DND-41 (cell line): ENCODE measurements around the gene ERCC2.

Experiments
- EZH2 ChIP-seq: IDR thresholded peaks from 3 replicates; pipeline ENCODE4 v1.6.1; 2012; ENCODE audit warnings: borderline replicate concordance, low read depth, mild to moderate bottlenecking, moderate library complexity, low read length, inconsistent platforms; ENCODE audit not compliant: severe bottlenecking
- TF ChIP-seq, protein P1 (sequence below): IDR thresholded peaks from 2 replicates; pipeline ENCODE4 v1.5.1; 2012; ENCODE audit warnings: borderline replicate concordance, low read length, moderate library complexity, mild to moderate bottlenecking; ENCODE audit not compliant: poor library complexity, severe bottlenecking; ENCODE audit errors: extremely low read depth

GRCh38 chr19:45409557-45409920 is 39.2 kb upstream of the ERCC2 start:
- no peak for TF ChIP-seq EZH2
- TF ChIP-seq, protein P1, sequence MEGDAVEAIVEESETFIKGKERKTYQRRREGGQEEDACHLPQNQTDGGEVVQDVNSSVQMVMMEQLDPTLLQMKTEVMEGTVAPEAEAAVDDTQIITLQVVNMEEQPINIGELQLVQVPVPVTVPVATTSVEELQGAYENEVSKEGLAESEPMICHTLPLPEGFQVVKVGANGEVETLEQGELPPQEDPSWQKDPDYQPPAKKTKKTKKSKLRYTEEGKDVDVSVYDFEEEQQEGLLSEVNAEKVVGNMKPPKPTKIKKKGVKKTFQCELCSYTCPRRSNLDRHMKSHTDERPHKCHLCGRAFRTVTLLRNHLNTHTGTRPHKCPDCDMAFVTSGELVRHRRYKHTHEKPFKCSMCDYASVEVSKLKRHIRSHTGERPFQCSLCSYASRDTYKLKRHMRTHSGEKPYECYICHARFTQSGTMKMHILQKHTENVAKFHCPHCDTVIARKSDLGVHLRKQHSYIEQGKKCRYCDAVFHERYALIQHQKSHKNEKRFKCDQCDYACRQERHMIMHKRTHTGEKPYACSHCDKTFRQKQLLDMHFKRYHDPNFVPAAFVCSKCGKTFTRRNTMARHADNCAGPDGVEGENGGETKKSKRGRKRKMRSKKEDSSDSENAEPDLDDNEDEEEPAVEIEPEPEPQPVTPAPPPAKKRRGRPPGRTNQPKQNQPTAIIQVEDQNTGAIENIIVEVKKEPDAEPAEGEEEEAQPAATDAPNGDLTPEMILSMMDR: no peak
